ENCODE measurements around the gene VTI1A.

Gene VTI1A

GRCh38 chr10:112614586-112614985 lies 167.6 kb downstream of the VTI1A start:
- no peak overlapping the region for H3K9ac ChIP-seq (ENCODE audit: low read length)
- H3K9me3 ChIP-seq (ENCODE audit: control insufficient read depth, low read length): no peaks in the 10 kb centered on the region
- no peak overlapping the region for H3K4me3 ChIP-seq (ENCODE audit: low read length)
- no peaks in the 10 kb centered on the region for H3K4me1 ChIP-seq (ENCODE audit: control insufficient read depth, insufficient read depth, low read length)
- H3K27me3 ChIP-seq (ENCODE audit: control insufficient read depth, insufficient read depth, low read length): no peaks in the 10 kb centered on the region
- H3K36me3 ChIP-seq (ENCODE audit: control insufficient read depth, insufficient read depth, low read length): no peaks in the 10 kb centered on the region

GRCh38 chr10:112615269-112615668 lies 168.3 kb downstream of the VTI1A start:
- no peak overlapping the region for H3K9ac ChIP-seq (ENCODE audit: low read length)

GRCh38 chr10:112616647-112617046 lies 169.6 kb downstream of the VTI1A start:
- H3K4me3 ChIP-seq (ENCODE audit: low read length): no peak overlapping the region
- H3K9me3 ChIP-seq (ENCODE audit: control insufficient read depth, low read length): no peaks in the 10 kb centered on the region
- no peaks in the 10 kb centered on the region for H3K4me1 ChIP-seq (ENCODE audit: control insufficient read depth, insufficient read depth, low read length)
- no peaks in the 10 kb centered on the region for H3K27me3 ChIP-seq (ENCODE audit: control insufficient read depth, insufficient read depth, low read length)
- H3K9ac ChIP-seq (ENCODE audit: low read length): no peak overlapping the region
- H3K36me3 ChIP-seq (ENCODE audit: control insufficient read depth, insufficient read depth, low read length): no peaks in the 10 kb centered on the region

More at GRCh38 chr10:112615269-112615668, 168.3 kb downstream of the VTI1A start:
- Histone ChIP-seq H3K4me1 (ENCODE audit: control insufficient read depth, insufficient read depth, low read length) (no peaks in the 10 kb centered on the region), H3K9me3 (ENCODE audit: control insufficient read depth, low read length) (no peaks in the 10 kb centered on the region), H3K27me3 (ENCODE audit: control insufficient read depth, insufficient read depth, low read length) (no peaks in the 10 kb centered on the region), H3K4me3 (ENCODE audit: low read length) (no peak overlapping the region), H3K36me3 (ENCODE audit: control insufficient read depth, insufficient read depth, low read length) (no peaks in the 10 kb centered on the region)

- H3K9me3 ChIP-seq (ENCODE audit: control insufficient read depth, low read length): no peaks in the 10 kb centered on the region
- no peak overlapping the region for H3K4me3 ChIP-seq (ENCODE audit: low read length)
- no peaks in the 10 kb centered on the region for H3K4me1 ChIP-seq (ENCODE audit: control insufficient read depth, insufficient read depth, low read length)
- no peaks in the 10 kb centered on the region for H3K36me3 ChIP-seq (ENCODE audit: control insufficient read depth, insufficient read depth, low read length)
- H3K9ac ChIP-seq (ENCODE audit: low read length): no peak overlapping the region
- no peaks in the 10 kb centered on the region for H3K27me3 ChIP-seq (ENCODE audit: control insufficient read depth, insufficient read depth, low read length)
These were observed 171.8 kb downstream of the VTI1A start for GRCh38 chr10:112618814-112619213.

- H3K4me1 ChIP-seq (ENCODE audit: control insufficient read depth, insufficient read depth, low read length): no peaks in the 10 kb centered on the region
- no peaks in the 10 kb centered on the region for H3K9me3 ChIP-seq (ENCODE audit: control insufficient read depth, low read length)
- no peak overlapping the region for H3K9ac ChIP-seq (ENCODE audit: low read length)
- no peak overlapping the region for H3K4me3 ChIP-seq (ENCODE audit: low read length)
- no peaks in the 10 kb centered on the region for H3K36me3 ChIP-seq (ENCODE audit: control insufficient read depth, insufficient read depth, low read length)
- H3K27me3 ChIP-seq (ENCODE audit: control insufficient read depth, insufficient read depth, low read length): no peaks in the 10 kb centered on the region
These were observed 172.5 kb downstream of the VTI1A start for GRCh38 chr10:112619556-112619955.

- H3K36me3 ChIP-seq (ENCODE audit: control insufficient read depth, insufficient read depth, low read length): no peaks in the 10 kb centered on the region
- no peaks in the 10 kb centered on the region for H3K27me3 ChIP-seq (ENCODE audit: control insufficient read depth, insufficient read depth, low read length)
- no peak overlapping the region for H3K4me3 ChIP-seq (ENCODE audit: low read length)
- no peak overlapping the region for H3K9ac ChIP-seq (ENCODE audit: low read length)
- no peaks in the 10 kb centered on the region for H3K4me1 ChIP-seq (ENCODE audit: control insufficient read depth, insufficient read depth, low read length)
- no peaks in the 10 kb centered on the region for H3K9me3 ChIP-seq (ENCODE audit: control insufficient read depth, low read length)
These were observed 175.8 kb downstream of the VTI1A start for GRCh38 chr10:112622786-112623185.

- H3K27me3 ChIP-seq (ENCODE audit: control insufficient read depth, insufficient read depth, low read length): no peaks in the 10 kb centered on the region
- H3K4me1 ChIP-seq (ENCODE audit: control insufficient read depth, insufficient read depth, low read length): no peaks in the 10 kb centered on the region
- H3K9me3 ChIP-seq (ENCODE audit: control insufficient read depth, low read length): no peaks in the 10 kb centered on the region
- no peak overlapping the region for H3K4me3 ChIP-seq (ENCODE audit: low read length)
- H3K36me3 ChIP-seq (ENCODE audit: control insufficient read depth, insufficient read depth, low read length): no peaks in the 10 kb centered on the region
- H3K9ac ChIP-seq (ENCODE audit: low read length): no peak overlapping the region
These were observed 177.6 kb downstream of the VTI1A start for GRCh38 chr10:112624546-112625048.

GRCh38 chr10:112628951-112629609 lies 182.1 kb downstream of the VTI1A start:
- H3K4me3 ChIP-seq (ENCODE audit: low read length): no peak overlapping the region

GRCh38 chr10:112631501-112632400 lies 184.7 kb downstream of the VTI1A start:
- Histone ChIP-seq H3K9ac (ENCODE audit: low read length) (no peak overlapping the region), H3K9me3 (ENCODE audit: control insufficient read depth, low read length) (no peaks in the 10 kb centered on the region)

More at GRCh38 chr10:112628951-112629609, 182.1 kb downstream of the VTI1A start:
- H3K27me3 ChIP-seq (ENCODE audit: control insufficient read depth, insufficient read depth, low read length): no peaks in the 10 kb centered on the region
- H3K36me3 ChIP-seq (ENCODE audit: control insufficient read depth, insufficient read depth, low read length): no peaks in the 10 kb centered on the region
- peaks cover 7% of the 10 kb centered on the region for H3K4me1 ChIP-seq (ENCODE audit: control insufficient read depth, insufficient read depth, low read length)
- H3K9me3 ChIP-seq (ENCODE audit: control insufficient read depth, low read length): no peaks in the 10 kb centered on the region
- H3K9ac ChIP-seq (ENCODE audit: low read length): no peak overlapping the region

GRCh38 chr10:112634096-112634830 lies 187.2 kb downstream of the VTI1A start:
- no peak overlapping the region for H3K4me3 ChIP-seq (ENCODE audit: low read length)
- no peaks in the 10 kb centered on the region for H3K9me3 ChIP-seq (ENCODE audit: control insufficient read depth, low read length)
- no peak overlapping the region for H3K9ac ChIP-seq (ENCODE audit: low read length)
- H3K27me3 ChIP-seq (ENCODE audit: control insufficient read depth, insufficient read depth, low read length): no peaks in the 10 kb centered on the region
- no peaks in the 10 kb centered on the region for H3K36me3 ChIP-seq (ENCODE audit: control insufficient read depth, insufficient read depth, low read length)
- peaks cover 7% of the 10 kb centered on the region for H3K4me1 ChIP-seq (ENCODE audit: control insufficient read depth, insufficient read depth, low read length)

More at GRCh38 chr10:112631501-112632400, 184.7 kb downstream of the VTI1A start:
- Histone ChIP-seq H3K4me1 (ENCODE audit: control insufficient read depth, insufficient read depth, low read length) (peaks cover 7% of the 10 kb centered on the region), H3K27me3 (ENCODE audit: control insufficient read depth, insufficient read depth, low read length) (no peaks in the 10 kb centered on the region), H3K36me3 (ENCODE audit: control insufficient read depth, insufficient read depth, low read length) (no peaks in the 10 kb centered on the region), H3K4me3 (ENCODE audit: low read length) (no peak overlapping the region)

- Histone ChIP-seq H3K4me3 (ENCODE audit: low read length) (no peak overlapping the region), H3K36me3 (ENCODE audit: control insufficient read depth, insufficient read depth, low read length) (no peaks in the 10 kb centered on the region), H3K4me1 (ENCODE audit: control insufficient read depth, insufficient read depth, low read length) (no peaks in the 10 kb centered on the region), H3K9ac (ENCODE audit: low read length) (no peak overlapping the region), H3K9me3 (ENCODE audit: control insufficient read depth, low read length) (no peaks in the 10 kb centered on the region), H3K27me3 (ENCODE audit: control insufficient read depth, insufficient read depth, low read length) (no peaks in the 10 kb centered on the region)
These were observed 190.9 kb downstream of the VTI1A start for GRCh38 chr10:112637901-112638300.

Data from mucosa of stomach (tissue), 1 donor.